HEK293 (cell line): ENCODE data around the gene PPP1R36.
"Not testable (repeated sequence)": the region's sequence is repeated elsewhere in the genome, so short reads cannot be mapped to it uniquely, and the experiment has no call there.

Experiments
- CTCF ChIA-PET: fragments of 350-600 bp; formaldehyde crosslinking; extraction: SDS; loops from one replicate; lab custom pipeline; 2021; ENCODE audit warnings: antibody characterized with exemption; lab: Yijun Ruan, JAX
- POLR2A ChIA-PET: fragments of 300-600 bp; formaldehyde crosslinking; extraction: SDS; loops from one replicate; lab custom pipeline; 2020; ENCODE audit warnings: antibody characterized with exemption, inconsistent platforms; lab: Yijun Ruan, JAX
- H3K27ac ChIP-seq: fragments of 200-500 bp; sonication (Bioruptor generic); 2 replicates; pipeline ENCODE4 v1.5.1; 2014; ENCODE audit warnings: low read depth, low read length, control low read depth, inconsistent platforms; ENCODE audit errors: extremely low read depth
- H3K36me3 ChIP-seq, 2 experiments: fragments of 200-500 bp in 1 of 2; sonication (Bioruptor generic) in 1 of 2; 1 replicate in 1 of 2; 2 replicates in 1 of 2; pipeline ENCODE4 v1.5.1; 2014 to 2017; ENCODE audit warnings: inconsistent platforms in 2 of 2, low read length in 2 of 2; ENCODE audit not compliant: control insufficient read depth in 2 of 2, insufficient read depth in 1 of 2
- H3K4me1 ChIP-seq: fragments of 200-500 bp; sonication (Bioruptor generic); 2 replicates; pipeline ENCODE4 v1.5.1; 2014; ENCODE audit warnings: mild to moderate bottlenecking, low read length, inconsistent platforms; ENCODE audit not compliant: control insufficient read depth, insufficient read depth
- H3K4me3 ChIP-seq: 2 replicates; pipeline ENCODE4 v1.5.1; 2011; ENCODE audit warnings: low read depth, mild to moderate bottlenecking, control low read depth, low read length, moderate library complexity
- H3K9me3 ChIP-seq: fragments of 200-500 bp; sonication (Bioruptor generic); 2 replicates; pipeline ENCODE4 v1.5.1; 2014; ENCODE audit warnings: low read depth, low read length, inconsistent platforms; ENCODE audit not compliant: control insufficient read depth, insufficient read depth
- GFI1B ChIP-seq: fragments of 450-650 bp; formaldehyde crosslinking; IDR thresholded peaks from 2 replicates; pipeline ENCODE4 v1.5.1; 2016; ENCODE audit warnings: missing biosample characterization, missing genetic modification characterization
- HOXC10 ChIP-seq: sonication (generic); formaldehyde crosslinking; IDR thresholded peaks from 2 replicates; pipeline ENCODE4 v1.8.1; 2023; ENCODE audit warnings: mild to moderate bottlenecking, missing genetic modification reagents
- MEIS1 ChIP-seq: sonication (generic); formaldehyde crosslinking; IDR thresholded peaks from 2 replicates; pipeline ENCODE4 v1.8.1; 2022; ENCODE audit warnings: missing genetic modification reagents, mild to moderate bottlenecking, borderline replicate concordance
- SALL2 ChIP-seq: fragments of 450-650 bp; formaldehyde crosslinking; IDR thresholded peaks from 2 replicates; pipeline ENCODE4 v1.5.0; 2017; ENCODE audit warnings: missing biosample characterization, mild to moderate bottlenecking, missing genetic modification characterization, borderline replicate concordance
- TRIM28 ChIP-seq: IDR thresholded peaks from 2 replicates; pipeline ENCODE4 v1.6.1; 2011; ENCODE audit warnings: low read length, control low read depth, borderline replicate concordance
- WT1 ChIP-seq: fragments of 450-650 bp; formaldehyde crosslinking; IDR thresholded peaks from 2 replicates; pipeline ENCODE4 v1.5.1; 2016; ENCODE audit warnings: missing biosample characterization, missing genetic modification characterization
- ZBTB21 ChIP-seq: fragments of 450-650 bp; formaldehyde crosslinking; IDR thresholded peaks from 2 replicates; pipeline ENCODE4 v1.5.1; 2017; ENCODE audit warnings: missing biosample characterization, missing genetic modification characterization
- ZBTB48 ChIP-seq: fragments of 450-650 bp; formaldehyde crosslinking; IDR thresholded peaks from 2 replicates; pipeline ENCODE4 v1.5.1; 2016; ENCODE audit warnings: missing biosample characterization, missing genetic modification characterization
- ZFP3 ChIP-seq: fragments of 450-650 bp; formaldehyde crosslinking; IDR thresholded peaks from 2 replicates; pipeline ENCODE4 v1.5.1; 2016; ENCODE audit warnings: low read depth, missing biosample characterization, missing genetic modification characterization
- ZNF175 ChIP-seq: fragments of 450-650 bp; formaldehyde crosslinking; IDR thresholded peaks from 2 replicates; pipeline ENCODE4 v1.5.1; 2016; ENCODE audit warnings: missing biosample characterization, missing genetic modification characterization
- ZNF184 ChIP-seq: fragments of 450-650 bp; IDR thresholded peaks from 2 replicates; pipeline ENCODE4 v1.5.1; 2018; ENCODE audit warnings: missing biosample characterization, mild to moderate bottlenecking, missing genetic modification characterization
- ZNF23 ChIP-seq: fragments of 450-650 bp; formaldehyde crosslinking; IDR thresholded peaks from 2 replicates; pipeline ENCODE4 v1.5.1; 2016; ENCODE audit warnings: missing biosample characterization, missing genetic modification characterization, borderline replicate concordance
- ZNF354C ChIP-seq: fragments of 450-650 bp; formaldehyde crosslinking; IDR thresholded peaks from 2 replicates; pipeline ENCODE4 v1.5.1; 2016; ENCODE audit warnings: missing biosample characterization, missing genetic modification characterization, low read depth, borderline replicate concordance
- ZNF37A ChIP-seq: fragments of 450-650 bp; IDR thresholded peaks from 2 replicates; pipeline ENCODE4 v1.5.1; 2018; ENCODE audit warnings: missing biosample characterization, missing genetic modification characterization
- ZNF514 ChIP-seq: fragments of 450-650 bp; formaldehyde crosslinking; IDR thresholded peaks from 2 replicates; pipeline ENCODE4 v1.5.1; 2016; ENCODE audit warnings: missing biosample characterization, missing genetic modification characterization
- ZNF600 ChIP-seq: fragments of 450-650 bp; formaldehyde crosslinking; IDR thresholded peaks from 2 replicates; pipeline ENCODE4 v1.5.1; 2016; ENCODE audit warnings: missing biosample characterization, missing genetic modification characterization
- ZNF621 ChIP-seq: fragments of 450-650 bp; formaldehyde crosslinking; IDR thresholded peaks from 2 replicates; pipeline ENCODE4 v1.5.1; 2017; ENCODE audit warnings: missing biosample characterization, missing genetic modification characterization
- ZNF791 ChIP-seq: fragments of 450-650 bp; formaldehyde crosslinking; IDR thresholded peaks from 2 replicates; pipeline ENCODE4 v1.5.1; 2016; ENCODE audit warnings: missing biosample characterization, missing genetic modification characterization
- TF ChIP-seq, protein P1 (sequence below): fragments of 450-650 bp; formaldehyde crosslinking; IDR thresholded peaks from 2 replicates; pipeline ENCODE4; 2016; ENCODE audit warnings: missing biosample characterization, missing genetic modification characterization
- TF ChIP-seq, protein P2 (sequence below): fragments of 450-650 bp; formaldehyde crosslinking; IDR thresholded peaks from 2 replicates; pipeline ENCODE4 v1.5.1; 2017; ENCODE audit warnings: missing biosample characterization, missing genetic modification characterization
- TF ChIP-seq, protein P3 (sequence below): fragments of 450-650 bp; formaldehyde crosslinking; IDR thresholded peaks from 2 replicates; pipeline ENCODE4 v1.5.1; 2016; ENCODE audit warnings: missing biosample characterization, missing genetic modification characterization
- TF ChIP-seq, protein P4 (sequence below): fragments of 450-650 bp; formaldehyde crosslinking; IDR thresholded peaks from 2 replicates; pipeline ENCODE4 v1.5.1; 2017; ENCODE audit warnings: missing biosample characterization, missing genetic modification characterization
- TF ChIP-seq, protein P5 (sequence below): fragments of 450-650 bp; formaldehyde crosslinking; IDR thresholded peaks from 2 replicates; pipeline ENCODE4 v1.5.1; 2016; ENCODE audit warnings: missing biosample characterization, missing genetic modification characterization

Gene PPP1R36

DNA sequence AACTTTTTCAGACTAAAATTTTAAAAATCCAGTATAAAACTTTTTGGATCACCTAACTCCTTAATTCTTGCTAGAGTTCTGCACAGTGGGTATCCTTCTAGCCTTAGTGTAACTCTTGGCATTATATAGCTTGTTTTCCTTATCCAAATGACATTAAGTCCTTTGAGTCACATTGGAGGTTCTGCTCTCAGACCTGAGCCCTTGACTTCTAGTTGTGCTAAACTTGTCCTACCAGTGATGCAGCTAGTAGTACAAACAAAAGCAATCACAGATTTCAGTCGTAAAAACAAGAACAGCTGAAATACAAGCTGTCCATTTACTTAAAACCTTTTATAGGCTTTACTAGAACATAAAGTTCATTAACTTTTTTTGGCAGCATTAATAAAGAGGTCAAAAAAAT lies 34.7 kb upstream of the PPP1R36 start (continued):
- TF ChIP-seq, protein P1, sequence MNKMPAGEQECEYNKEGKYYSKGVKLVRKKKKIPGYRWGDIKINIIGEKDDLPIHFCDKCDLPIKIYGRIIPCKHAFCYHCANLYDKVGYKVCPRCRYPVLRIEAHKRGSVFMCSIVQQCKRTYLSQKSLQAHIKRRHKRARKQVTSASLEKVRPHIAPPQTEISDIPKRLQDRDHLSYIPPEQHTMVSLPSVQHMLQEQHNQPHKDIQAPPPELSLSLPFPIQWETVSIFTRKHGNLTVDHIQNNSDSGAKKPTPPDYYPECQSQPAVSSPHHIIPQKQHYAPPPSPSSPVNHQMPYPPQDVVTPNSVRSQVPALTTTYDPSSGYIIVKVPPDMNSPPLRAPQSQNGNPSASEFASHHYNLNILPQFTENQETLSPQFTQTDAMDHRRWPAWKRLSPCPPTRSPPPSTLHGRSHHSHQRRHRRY, result no peak
- no peak for TF ChIP-seq WT1
- TF ChIP-seq ZNF354C (tag by site-specific recombination), result no peak

DNA sequence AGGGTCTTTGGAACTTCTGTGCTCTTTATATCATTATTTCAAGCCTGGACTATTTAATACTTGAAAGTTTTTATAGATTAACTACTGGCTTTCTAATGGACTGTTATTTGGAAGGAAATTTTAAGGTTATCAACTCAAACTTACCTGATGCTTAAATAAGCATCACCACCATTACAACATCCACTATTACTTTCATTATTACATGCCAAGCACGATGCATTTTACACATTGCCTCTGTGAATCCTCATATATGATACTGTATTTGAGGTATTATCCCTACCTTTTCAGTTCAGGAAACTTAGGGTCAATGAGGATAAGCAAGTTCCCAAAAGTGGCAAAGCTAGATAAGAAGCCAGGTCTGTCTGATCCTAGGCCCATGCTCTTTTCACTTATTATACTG lies 32.8 kb upstream of the PPP1R36 start:
- Histone ChIP-seq H3K9me3 (no peaks in the 10 kb centered on the region), H3K4me3 (no peak overlapping the region), H3K27ac (no peak overlapping the region), H3K36me3 (peaks cover 4 to 7% of the 10 kb centered on the region in 2 experiments), H3K4me1 (peaks cover 6% of the 10 kb centered on the region; the same call in 1 of the 2 replicates)
- TF ChIP-seq ZBTB48 (tag by site-specific recombination) (no peak), ZBTB21 (tag by site-specific recombination) (no peak), ZNF175 (tag by site-specific recombination) (no peak), TRIM28 (no peak), ZNF23 (tag by site-specific recombination) (no peak), SALL2 (tag by site-specific recombination) (no peak)
- TF ChIP-seq, protein P2, sequence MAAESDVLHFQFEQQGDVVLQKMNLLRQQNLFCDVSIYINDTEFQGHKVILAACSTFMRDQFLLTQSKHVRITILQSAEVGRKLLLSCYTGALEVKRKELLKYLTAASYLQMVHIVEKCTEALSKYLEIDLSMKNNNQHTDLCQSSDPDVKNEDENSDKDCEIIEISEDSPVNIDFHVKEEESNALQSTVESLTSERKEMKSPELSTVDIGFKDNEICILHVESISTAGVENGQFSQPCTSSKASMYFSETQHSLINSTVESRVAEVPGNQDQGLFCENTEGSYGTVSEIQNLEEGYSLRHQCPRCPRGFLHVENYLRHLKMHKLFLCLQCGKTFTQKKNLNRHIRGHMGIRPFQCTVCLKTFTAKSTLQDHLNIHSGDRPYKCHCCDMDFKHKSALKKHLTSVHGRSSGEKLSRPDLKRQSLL, result no peak
- TF ChIP-seq, protein P3, sequence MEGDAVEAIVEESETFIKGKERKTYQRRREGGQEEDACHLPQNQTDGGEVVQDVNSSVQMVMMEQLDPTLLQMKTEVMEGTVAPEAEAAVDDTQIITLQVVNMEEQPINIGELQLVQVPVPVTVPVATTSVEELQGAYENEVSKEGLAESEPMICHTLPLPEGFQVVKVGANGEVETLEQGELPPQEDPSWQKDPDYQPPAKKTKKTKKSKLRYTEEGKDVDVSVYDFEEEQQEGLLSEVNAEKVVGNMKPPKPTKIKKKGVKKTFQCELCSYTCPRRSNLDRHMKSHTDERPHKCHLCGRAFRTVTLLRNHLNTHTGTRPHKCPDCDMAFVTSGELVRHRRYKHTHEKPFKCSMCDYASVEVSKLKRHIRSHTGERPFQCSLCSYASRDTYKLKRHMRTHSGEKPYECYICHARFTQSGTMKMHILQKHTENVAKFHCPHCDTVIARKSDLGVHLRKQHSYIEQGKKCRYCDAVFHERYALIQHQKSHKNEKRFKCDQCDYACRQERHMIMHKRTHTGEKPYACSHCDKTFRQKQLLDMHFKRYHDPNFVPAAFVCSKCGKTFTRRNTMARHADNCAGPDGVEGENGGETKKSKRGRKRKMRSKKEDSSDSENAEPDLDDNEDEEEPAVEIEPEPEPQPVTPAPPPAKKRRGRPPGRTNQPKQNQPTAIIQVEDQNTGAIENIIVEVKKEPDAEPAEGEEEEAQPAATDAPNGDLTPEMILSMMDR (tag by site-specific recombination), result no peak
- ChIA-PET CTCF (interaction anchor here (0.6 to 1.2 kb wide), 2 partner anchors 11 to 87 kb away, joined by 3 to 6 read pairs; no protein-coding TSS in a partner anchor), POLR2A (interaction anchor here (0.6 kb wide), 1 partner anchor 84 kb away, joined by 4 read pairs; no protein-coding TSS in a partner anchor)

DNA sequence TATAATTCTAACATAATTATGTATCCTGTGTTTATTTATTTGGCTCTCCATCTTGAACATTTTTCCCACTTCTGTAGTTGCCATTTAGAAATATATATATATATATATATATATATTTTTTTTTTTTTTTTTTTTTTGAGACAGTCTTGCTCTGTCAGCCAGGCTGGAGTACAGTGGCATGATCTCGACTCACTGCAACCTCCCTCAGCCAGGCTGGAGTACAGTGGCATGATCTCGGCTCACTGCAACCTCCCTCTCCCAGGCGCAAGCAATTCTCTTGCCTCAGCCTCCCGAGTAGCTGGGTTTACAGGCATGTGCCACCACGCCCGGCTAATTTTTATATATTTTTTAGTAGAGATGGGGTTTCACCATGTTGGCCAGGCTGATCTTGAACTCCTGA lies 32.1 kb upstream of the PPP1R36 start:
- CTCF ChIA-PET, POLR2A ChIA-PET: not testable (repeated sequence)

DNA sequence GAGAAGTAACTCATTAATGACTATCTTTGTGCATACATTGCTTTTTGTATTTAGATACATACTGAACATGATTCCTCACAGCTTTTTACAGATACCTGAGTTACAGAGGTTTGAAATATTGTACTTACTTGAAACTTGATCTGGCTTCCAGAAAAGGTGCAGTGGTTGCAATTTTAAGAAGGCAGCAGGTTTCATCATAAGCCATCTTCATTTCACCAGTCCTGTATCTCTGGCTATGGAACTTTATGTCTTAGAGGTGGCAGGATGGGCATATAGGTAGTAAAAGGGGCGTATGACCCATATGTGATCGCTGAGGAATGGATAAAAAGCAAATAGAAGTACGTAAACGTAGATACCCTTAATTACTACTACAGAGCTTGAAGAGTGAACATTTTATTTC lies 31.5 kb upstream of the PPP1R36 start:
- no peaks in the 10 kb centered on the region for H3K9me3 ChIP-seq
- no peak overlapping the region for H3K4me3 ChIP-seq
- no peak overlapping the region for H3K27ac ChIP-seq
- H3K36me3 ChIP-seq, result peaks cover 9 to 19% of the 10 kb centered on the region in 2 experiments
- ChIA-PET POLR2A (interaction anchor here (1.2 kb wide), 1 partner anchor 13 kb away, joined by 3 read pairs; the partner anchor contains the start of gene ZBTB1), CTCF (interaction anchor here (4.7 kb wide), 1 partner anchor 8 kb away, joined by 29 read pairs; no protein-coding TSS in a partner anchor)
- peaks cover 6% of the 10 kb centered on the region; the same call in 1 of the 2 replicates for H3K4me1 ChIP-seq
- TF ChIP-seq ZNF37A (tag by site-specific recombination), result no peak
- TF ChIP-seq GFI1B (tag by site-specific recombination), result no peak
- no peak for TF ChIP-seq ZNF184 (tag by site-specific recombination)
- no peak for TF ChIP-seq ZNF600
- no peak for TF ChIP-seq ZFP3 (tag by site-specific recombination)
- TF ChIP-seq ZNF621 (tag by site-specific recombination), result no peak
- no peak for TF ChIP-seq ZNF514 (tag by site-specific recombination)
- no peak for TF ChIP-seq ZNF791 (tag by site-specific recombination)
- no peak for TF ChIP-seq HOXC10
- no peak for TF ChIP-seq MEIS1 (CRISPR knock-in tag)
- TF ChIP-seq, protein P4, sequence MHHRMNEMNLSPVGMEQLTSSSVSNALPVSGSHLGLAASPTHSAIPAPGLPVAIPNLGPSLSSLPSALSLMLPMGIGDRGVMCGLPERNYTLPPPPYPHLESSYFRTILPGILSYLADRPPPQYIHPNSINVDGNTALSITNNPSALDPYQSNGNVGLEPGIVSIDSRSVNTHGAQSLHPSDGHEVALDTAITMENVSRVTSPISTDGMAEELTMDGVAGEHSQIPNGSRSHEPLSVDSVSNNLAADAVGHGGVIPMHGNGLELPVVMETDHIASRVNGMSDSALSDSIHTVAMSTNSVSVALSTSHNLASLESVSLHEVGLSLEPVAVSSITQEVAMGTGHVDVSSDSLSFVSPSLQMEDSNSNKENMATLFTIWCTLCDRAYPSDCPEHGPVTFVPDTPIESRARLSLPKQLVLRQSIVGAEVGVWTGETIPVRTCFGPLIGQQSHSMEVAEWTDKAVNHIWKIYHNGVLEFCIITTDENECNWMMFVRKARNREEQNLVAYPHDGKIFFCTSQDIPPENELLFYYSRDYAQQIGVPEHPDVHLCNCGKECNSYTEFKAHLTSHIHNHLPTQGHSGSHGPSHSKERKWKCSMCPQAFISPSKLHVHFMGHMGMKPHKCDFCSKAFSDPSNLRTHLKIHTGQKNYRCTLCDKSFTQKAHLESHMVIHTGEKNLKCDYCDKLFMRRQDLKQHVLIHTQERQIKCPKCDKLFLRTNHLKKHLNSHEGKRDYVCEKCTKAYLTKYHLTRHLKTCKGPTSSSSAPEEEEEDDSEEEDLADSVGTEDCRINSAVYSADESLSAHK (tag by site-specific recombination), result no peak
- TF ChIP-seq, protein P5, sequence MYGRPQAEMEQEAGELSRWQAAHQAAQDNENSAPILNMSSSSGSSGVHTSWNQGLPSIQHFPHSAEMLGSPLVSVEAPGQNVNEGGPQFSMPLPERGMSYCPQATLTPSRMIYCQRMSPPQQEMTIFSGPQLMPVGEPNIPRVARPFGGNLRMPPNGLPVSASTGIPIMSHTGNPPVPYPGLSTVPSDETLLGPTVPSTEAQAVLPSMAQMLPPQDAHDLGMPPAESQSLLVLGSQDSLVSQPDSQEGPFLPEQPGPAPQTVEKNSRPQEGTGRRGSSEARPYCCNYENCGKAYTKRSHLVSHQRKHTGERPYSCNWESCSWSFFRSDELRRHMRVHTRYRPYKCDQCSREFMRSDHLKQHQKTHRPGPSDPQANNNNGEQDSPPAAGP (tag by site-specific recombination), result no peak

More for the DNA sequence above, 32.1 kb upstream of the PPP1R36 start:
- not testable (repeated sequence) for H3K9me3 ChIP-seq, H3K4me1 ChIP-seq, H3K4me3 ChIP-seq, H3K27ac ChIP-seq
- peaks cover 9 to 14% of the 10 kb centered on the region in 2 experiments for H3K36me3 ChIP-seq
